Fibroblast of lung (primary cell): ENCODE results near the gene KIF16B.

Experiments used
- CTCF ChIP-seq, 2 donors: IDR thresholded peaks in 1 of 2; conservative IDR thresholded peaks in 1 of 2; 1 replicate in 1 of 2; 2 replicates in 1 of 2; pipeline ENCODE4 v1.5.1; 2011 to 2012; ENCODE audit warnings: low read length in 2 of 2, control low read depth in 1 of 2, inconsistent platforms in 1 of 2, low read depth in 1 of 2, mild to moderate bottlenecking in 1 of 2
- EZH2 ChIP-seq: IDR thresholded peaks from 2 replicates; pipeline ENCODE4 v1.5.1; 2012; ENCODE audit warnings: low read length, control low read depth, mild to moderate bottlenecking; ENCODE audit errors: missing control alignments

- no peak for TF ChIP-seq EZH2
- no peak for TF ChIP-seq CTCF (conservative IDR thresholded peaks at IDR 0.05 in 1 of 2, IDR thresholded peaks at IDR 0.05 in 1 of 2; ENCODE audit: low read depth in 1 of 2, low read length in 2 of 2)
Measured at GRCh38 chr20:16257021-16257420, 316.2 kb downstream of the KIF16B start.
